CD4-positive, alpha-beta memory T cell (primary cell): ENCODE data around the gene ALG9. TPM values are rescaled to one million over a fixed set of nuclear protein-coding genes. Genes with fewer than 3 reads are reported as not detected.

ENCODE experiments used
- CTCF ChIA-PET: fragments of 350-600 bp; sonication (Branson Sonifier 250); formaldehyde crosslinking; loops from one replicate; lab custom pipeline; 2021; ENCODE audit warnings: inconsistent platforms; ENCODE audit not compliant: partially characterized antibody; lab: Charles Lee
- POLR2A ChIA-PET: fragments of 350-600 bp; sonication (Branson Sonifier 250); formaldehyde crosslinking; loops from one replicate; lab custom pipeline; 2021; ENCODE audit not compliant: partially characterized antibody; lab: Charles Lee
- DNase-seq, 5 donors: peaks; one replicate each; pipeline versions ENCODE4 v3.0.0 to v3.0.0-alpha.2; 2020 to 2022; ENCODE audit warnings: mixed read lengths in 1 of 5
- H3K27ac ChIP-seq: one replicate; pipeline ENCODE4 v1.7.0; 2013; ENCODE audit warnings: low read depth, low read length
- H3K27me3 ChIP-seq: 2 replicates; pipeline ENCODE4 v1.7.0; 2013; ENCODE audit warnings: mild to moderate bottlenecking, low read length, moderate library complexity; ENCODE audit not compliant: insufficient read depth
- H3K36me3 ChIP-seq: 2 replicates; pipeline ENCODE4 v1.7.0; 2013; ENCODE audit warnings: mild to moderate bottlenecking, low read length, moderate library complexity; ENCODE audit not compliant: insufficient read depth
- H3K4me1 ChIP-seq: 2 replicates; pipeline ENCODE4 v1.7.0; 2013; ENCODE audit warnings: mild to moderate bottlenecking, low read length, moderate library complexity; ENCODE audit not compliant: insufficient read depth
- H3K4me3 ChIP-seq, 2 donors: one replicate each; pipeline ENCODE4 v1.7.0; 2013; ENCODE audit warnings: low read length in 2 of 2, mild to moderate bottlenecking in 1 of 2
- H3K9me3 ChIP-seq, 2 donors: one replicate each; pipeline ENCODE4 v1.7.0; 2013; ENCODE audit warnings: low read length in 2 of 2, control low read depth in 1 of 2; ENCODE audit not compliant: control insufficient read depth in 1 of 2
- H3K27ac Mint-ChIP-seq, 7 donors: one replicate each; pipeline ENCODE4 v1.8.0; 2020 to 2021; ENCODE audit warnings: mixed read lengths in 7 of 7, mild to moderate bottlenecking in 6 of 7, inconsistent platforms in 3 of 7, moderate library complexity in 3 of 7
- H3K27me3 Mint-ChIP-seq, 2 donors: one replicate each; pipeline ENCODE4 v1.8.0; 2020 to 2021; ENCODE audit warnings: mixed read lengths in 2 of 2
- H3K36me3 Mint-ChIP-seq, 2 donors: one replicate each; pipeline ENCODE4 v1.8.0; 2020 to 2021; ENCODE audit warnings: mixed read lengths in 2 of 2, inconsistent platforms in 1 of 2, mild to moderate bottlenecking in 1 of 2
- H3K4me1 Mint-ChIP-seq, 4 donors: one replicate each; pipeline ENCODE4 v1.8.0; 2020 to 2021; ENCODE audit warnings: mixed read lengths in 4 of 4, mild to moderate bottlenecking in 1 of 4
- H3K4me3 Mint-ChIP-seq, 8 donors: one replicate each; pipeline ENCODE4 v1.8.0; 2020 to 2021; ENCODE audit warnings: mixed read lengths in 8 of 8, mild to moderate bottlenecking in 7 of 8, moderate library complexity in 6 of 8, inconsistent platforms in 3 of 8
- H3K9me3 Mint-ChIP-seq, 8 donors: one replicate each; pipeline ENCODE4 v1.8.0; 2020 to 2021; ENCODE audit warnings: mixed read lengths in 8 of 8, mild to moderate bottlenecking in 5 of 8, inconsistent platforms in 3 of 8, moderate library complexity in 1 of 8
- intact Hi-C: fragments of 100-400 bp; cut with micrococcal nuclease; formaldehyde crosslinking; loops from one replicate; pipeline ENCODE4 v1.15.1; 2023
- polyA plus RNA-seq, 2 donors: library from polyadenylated mRNA; unstranded; fragments of 300-500 nt; fragmentation: Illumina TruSeq; gene quantifications; one replicate each; pipeline ENCODE4 v1.2.3, GENCODE V29; 2021
- total RNA-seq, 2 experiments: library from RNA; stranded (reverse); gene quantifications; one replicate each; pipeline ENCODE4 v1.2.3, GENCODE V29; 2021

ALG9 gene
- total and polyA plus RNA-seq, 4 experiments from 2014 or later = 8.6 to 28.3 (median 21.2) TPM

DNA sequence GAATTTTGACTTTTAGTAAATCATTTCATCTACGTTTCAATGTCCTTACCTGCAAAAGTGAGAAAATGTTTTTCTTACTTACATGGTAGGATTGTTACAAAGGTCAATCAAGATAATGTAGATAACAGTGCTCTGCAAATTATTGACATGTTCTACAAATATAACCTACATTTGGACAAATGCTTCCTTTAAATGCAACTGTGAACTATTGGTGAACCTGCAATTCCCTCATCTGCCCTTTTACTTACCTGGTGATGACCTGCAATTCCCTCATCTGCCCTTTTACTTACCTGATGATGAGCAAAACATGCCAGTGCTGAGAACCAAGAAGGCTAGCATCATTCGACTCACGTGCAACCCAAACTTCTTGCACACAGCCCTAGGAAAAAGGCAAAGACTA, 11.1 kb downstream of the ALG9 start:
- CTCF ChIA-PET = interaction anchor here (0.7 kb wide), 1 partner anchor 18 kb away, joined by 3 read pairs; no protein-coding TSS in a partner anchor
- H3K27ac ChIP-seq = no peak overlapping the region
- H3K9me3 ChIP-seq = no peaks in the 10 kb centered on the region
- intact Hi-C loops = no loop called here
- H3K4me1 ChIP-seq = no peaks in the 10 kb centered on the region
- no peaks in the 10 kb centered on the region for H3K27me3 Mint-ChIP-seq
- H3K4me1 Mint-ChIP-seq = no peaks in the 10 kb centered on the region
- no peak overlapping the region for H3K4me3 Mint-ChIP-seq
- no peak overlapping the region for H3K4me3 ChIP-seq
- peak overlapping the region in 1 of 7 donors; percentile 2 for H3K27ac Mint-ChIP-seq
- H3K36me3 Mint-ChIP-seq = peaks cover 63 to 66% of the 10 kb centered on the region in 2 donors
- H3K27me3 ChIP-seq = no peaks in the 10 kb centered on the region
- POLR2A ChIA-PET = no interaction called here
- H3K36me3 ChIP-seq = peaks cover 33% of the 10 kb centered on the region
- no peak for DNase-seq
- H3K9me3 Mint-ChIP-seq = no peaks in the 10 kb centered on the region

DNA sequence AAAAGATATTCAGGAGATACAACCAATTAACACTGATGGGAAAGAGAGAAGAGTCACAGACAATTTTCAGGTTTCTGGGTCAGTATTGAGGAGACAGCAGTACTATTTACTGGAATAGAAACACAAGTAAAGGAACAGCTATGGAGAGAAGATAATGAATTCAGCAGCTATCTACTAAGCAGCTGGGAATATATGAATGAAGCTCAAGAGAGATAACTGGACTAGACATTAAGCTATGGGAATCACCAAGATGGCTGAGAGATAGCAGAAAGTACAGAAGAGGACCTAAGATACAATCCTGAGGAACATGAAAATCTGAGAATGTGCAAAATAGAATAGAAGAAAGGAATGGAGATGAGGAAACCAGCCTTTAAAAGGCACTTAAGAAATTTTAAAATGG, 15.9 kb downstream of the ALG9 start:
- Mint-ChIP-seq H3K4me1 (no peaks in the 10 kb centered on the region), H3K27ac (peak overlapping the region in 3 of 7 donors; percentile 3 to 84 (median 12)), H3K9me3 (no peaks in the 10 kb centered on the region), H3K36me3 (peaks cover 50 to 69% of the 10 kb centered on the region in 2 donors), H3K27me3 (no peaks in the 10 kb centered on the region), H3K4me3 (no peak overlapping the region)
- Histone ChIP-seq H3K36me3 (peaks cover 44% of the 10 kb centered on the region), H3K9me3 (no peaks in the 10 kb centered on the region), H3K4me3 (no peak overlapping the region), H3K4me1 (no peaks in the 10 kb centered on the region), H3K27me3 (no peaks in the 10 kb centered on the region), H3K27ac (no peak overlapping the region)
- intact Hi-C loops = no loop called here
- ChIA-PET CTCF (no interaction called here), POLR2A (no interaction called here)
- DNase-seq = no peak

DNA sequence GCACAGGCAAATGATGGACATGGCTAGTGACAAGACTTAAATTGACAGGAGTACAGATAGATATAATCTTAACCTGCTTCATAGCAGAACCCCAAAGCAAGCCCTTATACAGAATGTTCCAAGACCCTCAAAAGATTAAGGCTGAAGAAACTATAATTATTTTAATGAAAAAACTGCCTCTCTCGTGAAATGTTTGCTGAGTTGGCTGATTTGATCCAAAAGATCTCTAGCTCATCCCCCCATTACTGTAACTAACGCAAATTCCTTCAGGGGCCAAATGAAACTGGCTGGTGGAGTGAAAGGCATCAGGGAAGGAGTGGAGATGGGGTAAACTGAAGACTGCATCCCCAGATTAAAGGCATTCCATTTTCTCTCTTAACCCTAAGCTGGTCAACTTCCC, 19.3 kb downstream of the ALG9 start:
- Histone ChIP-seq H3K27me3 (no peaks in the 10 kb centered on the region), H3K9me3 (no peaks in the 10 kb centered on the region), H3K36me3 (peaks cover 26% of the 10 kb centered on the region), H3K27ac (no peak overlapping the region), H3K4me3 (no peak overlapping the region), H3K4me1 (no peaks in the 10 kb centered on the region)
- Mint-ChIP-seq H3K36me3 (peaks cover 45 to 63% of the 10 kb centered on the region in 2 donors), H3K4me1 (no peaks in the 10 kb centered on the region), H3K27me3 (no peaks in the 10 kb centered on the region), H3K4me3 (no peak overlapping the region), H3K9me3 (no peaks in the 10 kb centered on the region), H3K27ac (peak overlapping the region in 1 of 7 donors; percentile 35)
- intact Hi-C loops = no loop called here
- POLR2A ChIA-PET = no interaction called here
- CTCF ChIA-PET = interaction anchor here (1.0 kb wide), 1 partner anchor 9 kb away, joined by 5 read pairs; no protein-coding TSS in a partner anchor
- DNase-seq = no peak

DNA sequence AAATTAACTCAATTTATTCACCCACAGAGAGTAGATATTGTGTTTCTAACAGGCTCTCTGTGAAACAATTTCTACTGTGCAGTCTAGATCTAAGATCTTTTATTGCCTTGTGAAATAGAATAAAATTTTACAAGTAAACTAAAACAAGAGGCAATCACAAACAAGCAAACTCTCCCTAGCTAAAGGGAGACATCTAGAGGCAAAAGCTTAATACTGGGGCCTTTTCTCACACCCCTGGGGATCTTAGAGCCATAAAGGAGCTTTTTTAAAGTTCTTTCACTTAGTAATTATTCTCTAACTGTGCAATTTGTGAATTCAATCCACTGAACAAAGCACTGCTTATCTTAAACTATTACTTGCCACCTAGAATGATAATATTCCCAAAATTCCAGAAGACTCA, 19.7 kb downstream of the ALG9 start:
- H3K4me3 Mint-ChIP-seq = no peak overlapping the region
- no peaks in the 10 kb centered on the region for H3K9me3 Mint-ChIP-seq
- CTCF ChIA-PET = interaction anchor here (1.0 to 1.5 kb wide), 2 partner anchors 9 to 265 kb away, joined by 3 to 5 read pairs; no protein-coding TSS in a partner anchor
- intact Hi-C loops = no loop called here
- peaks cover 28% of the 10 kb centered on the region for H3K36me3 ChIP-seq
- H3K36me3 Mint-ChIP-seq = peaks cover 48 to 66% of the 10 kb centered on the region in 2 donors
- no peaks in the 10 kb centered on the region for H3K4me1 Mint-ChIP-seq
- H3K27me3 ChIP-seq = no peaks in the 10 kb centered on the region
- H3K27ac Mint-ChIP-seq = peak overlapping the region in 1 of 7 donors; percentile 35
- H3K27ac ChIP-seq = no peak overlapping the region
- POLR2A ChIA-PET = no interaction called here
- no peaks in the 10 kb centered on the region for H3K9me3 ChIP-seq
- DNase-seq = no peak
- no peak overlapping the region for H3K4me3 ChIP-seq
- H3K4me1 ChIP-seq = no peaks in the 10 kb centered on the region
- H3K27me3 Mint-ChIP-seq = no peaks in the 10 kb centered on the region

DNA sequence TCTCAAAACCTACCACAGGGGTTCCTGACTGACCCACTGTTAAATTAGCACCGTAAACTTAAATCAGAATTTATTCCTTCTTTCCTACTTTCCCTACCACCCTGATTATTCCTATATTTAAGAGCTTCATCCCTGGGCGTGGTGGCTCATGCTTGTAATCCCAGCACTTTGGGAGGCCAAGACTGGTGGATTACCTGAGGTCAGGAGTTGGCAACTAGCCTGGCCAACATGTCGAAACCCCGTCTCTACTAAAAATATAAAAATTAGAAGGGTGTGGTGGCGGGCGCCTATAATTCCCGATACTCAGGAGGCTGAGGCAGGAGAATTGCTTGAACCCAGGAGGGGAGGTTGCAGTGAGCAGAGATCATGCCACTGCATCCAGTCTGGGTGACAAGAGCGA, 20.3 kb downstream of the ALG9 start:
- Mint-ChIP-seq H3K27me3 (no peaks in the 10 kb centered on the region), H3K9me3 (no peaks in the 10 kb centered on the region), H3K27ac (no peak overlapping the region), H3K36me3 (peaks cover 54 to 66% of the 10 kb centered on the region in 2 donors), H3K4me1 (no peaks in the 10 kb centered on the region), H3K4me3 (no peak overlapping the region)
- intact Hi-C loops = no loop called here
- DNase-seq = no peak
- Histone ChIP-seq H3K36me3 (peaks cover 28% of the 10 kb centered on the region), H3K4me3 (no peak overlapping the region), H3K27me3 (no peaks in the 10 kb centered on the region), H3K4me1 (no peaks in the 10 kb centered on the region), H3K9me3 (no peaks in the 10 kb centered on the region), H3K27ac (no peak overlapping the region)
- POLR2A ChIA-PET = no interaction called here
- CTCF ChIA-PET = interaction anchor here (0.9 to 1.5 kb wide), 2 partner anchors 9 to 264 kb away, joined by 3 read pairs; no protein-coding TSS in a partner anchor

- no peaks in the 10 kb centered on the region for H3K4me1 ChIP-seq
- H3K27ac Mint-ChIP-seq = no peak overlapping the region
- H3K4me3 ChIP-seq = no peak overlapping the region
- peaks cover 47 to 64% of the 10 kb centered on the region in 2 donors for H3K36me3 Mint-ChIP-seq
- DNase-seq = no peak
- H3K9me3 ChIP-seq = no peaks in the 10 kb centered on the region
- no peak overlapping the region for H3K27ac ChIP-seq
- CTCF ChIA-PET = interaction anchor here (1.3 kb wide), 1 partner anchor 70 kb away, joined by 3 read pairs; no protein-coding TSS in a partner anchor
- intact Hi-C loops = loop anchor here (10.0 kb wide), 1 partner anchor 565 kb away; no protein-coding TSS in a partner anchor
- peaks cover 26% of the 10 kb centered on the region for H3K36me3 ChIP-seq
- no peaks in the 10 kb centered on the region for H3K9me3 Mint-ChIP-seq
- no peak overlapping the region for H3K4me3 Mint-ChIP-seq
- no peaks in the 10 kb centered on the region for H3K27me3 ChIP-seq
- no peaks in the 10 kb centered on the region for H3K27me3 Mint-ChIP-seq
- no peaks in the 10 kb centered on the region for H3K4me1 Mint-ChIP-seq
- POLR2A ChIA-PET = no interaction called here
These were observed 21.8 kb downstream of the ALG9 start for GRCh38 chr11:111849631-111850030.

DNA sequence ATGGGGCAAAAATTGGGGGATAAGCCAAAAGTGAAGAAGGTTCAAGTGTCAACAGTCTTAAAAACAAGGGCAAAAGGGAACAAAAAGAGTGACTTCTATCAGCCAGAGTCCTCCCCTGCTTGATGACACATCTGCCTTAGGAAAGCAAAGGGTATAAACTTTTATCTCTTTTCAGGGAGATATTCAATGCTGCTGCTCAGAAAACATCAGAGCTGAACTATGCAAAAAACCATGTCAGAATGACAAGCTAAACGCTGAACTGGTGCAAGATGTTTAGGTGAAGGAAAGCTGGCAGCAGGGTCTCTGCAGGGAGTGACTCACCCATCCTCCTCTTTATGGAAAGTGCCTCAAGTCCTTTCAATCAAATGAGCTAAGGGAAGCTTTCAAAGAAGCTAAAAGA, 24.7 kb downstream of the ALG9 start:
- H3K9me3 ChIP-seq = no peaks in the 10 kb centered on the region
- ChIA-PET CTCF (interaction anchor here (0.7 to 9.8 kb wide), 9 partner anchors 13 to 283 kb away, joined by 3 to 83 read pairs (median 5); partner anchors contain the start of gene PPP2R1B), POLR2A (no interaction called here)
- no peak for DNase-seq
- H3K4me1 Mint-ChIP-seq = no peaks in the 10 kb centered on the region
- no peaks in the 10 kb centered on the region for H3K9me3 Mint-ChIP-seq
- no peak overlapping the region for H3K4me3 ChIP-seq
- H3K4me1 ChIP-seq = no peaks in the 10 kb centered on the region
- intact Hi-C loops = loop anchor here (10.0 kb wide), 1 partner anchor 562 kb away; no protein-coding TSS in a partner anchor
- H3K27me3 Mint-ChIP-seq = no peaks in the 10 kb centered on the region
- H3K4me3 Mint-ChIP-seq = no peak overlapping the region
- H3K36me3 Mint-ChIP-seq = peaks cover 40 to 60% of the 10 kb centered on the region in 2 donors
- no peak overlapping the region for H3K27ac ChIP-seq
- peak overlapping the region in 2 of 7 donors; percentile 11 to 38 for H3K27ac Mint-ChIP-seq
- H3K36me3 ChIP-seq = peaks cover 16% of the 10 kb centered on the region
- no peaks in the 10 kb centered on the region for H3K27me3 ChIP-seq
